GM12891 (cell line): Measurements from ENCODE around the gene RNF141.
A peak's percentile ranks its signal among the peaks of the same experiment; 100 is the strongest.

Experiments used
- DNase-seq: peaks from one replicate; pipeline ENCODE4 v3.0.0; 2011; ENCODE audit warnings: low spot score; ENCODE audit not compliant: insufficient read length
- FAIRE-seq: peaks from 2 replicates; lab custom pipeline; 2011; peaks lifted over from hg19 to GRCh38; lab: Jason Lieb, UNC
- PAX5 ChIP-seq: IDR thresholded peaks from 2 replicates; pipeline ENCODE4 v1.6.1; 2011; ENCODE audit warnings: low read length, moderate library complexity, mild to moderate bottlenecking; ENCODE audit not compliant: insufficient read depth, severe bottlenecking
- POLR2A ChIP-seq: IDR thresholded peaks from 2 replicates; pipeline ENCODE4 v1.6.1; 2011; ENCODE audit warnings: low read depth, low read length, control low read depth
- POLR2AphosphoS5 ChIP-seq: IDR thresholded peaks from 2 replicates; pipeline ENCODE4 v1.6.1; 2011; ENCODE audit warnings: low read depth, low read length, control low read depth
- POU2F2 ChIP-seq: IDR thresholded peaks from 2 replicates; pipeline ENCODE4 v1.6.1; 2011; ENCODE audit warnings: low read depth, mild to moderate bottlenecking, control low read depth, low read length, moderate library complexity
- SPI1 ChIP-seq: IDR thresholded peaks from 2 replicates; pipeline ENCODE4 v1.6.1; 2011; ENCODE audit warnings: low read depth, low read length, control low read depth
- TAF1 ChIP-seq: IDR thresholded peaks from 2 replicates; pipeline ENCODE4 v1.6.1; 2011; ENCODE audit warnings: low read depth, low read length, control low read depth

Gene RNF141

GRCh38 chr11:10493041-10493663, 47.8 kb downstream of the RNF141 start:
- DNase-seq (no peak), FAIRE-seq (no peak)
- TF ChIP-seq POLR2AphosphoS5 = no peak
- TF ChIP-seq POLR2A = no peak
- TF ChIP-seq SPI1 = no peak

- DNase-seq (no peak), FAIRE-seq (no peak)
- TF ChIP-seq POLR2AphosphoS5 (no peak), SPI1 (no peak), PAX5 (no peak), POLR2A (no peak), POU2F2 (no peak), TAF1 (no peak)
These were observed 48.9 kb downstream of the RNF141 start for GRCh38 chr11:10492084-10492483.

- FAIRE-seq = no peak
- DNase-seq = no peak
- TF ChIP-seq TAF1 (no peak), POLR2AphosphoS5 (no peak), SPI1 (no peak), POLR2A (no peak), POU2F2 (no peak), PAX5 (no peak)
These were observed 50.4 kb downstream of the RNF141 start for GRCh38 chr11:10490398-10491241.

- DNase-seq (no peak), FAIRE-seq (peak; percentile 5)
- TF ChIP-seq TAF1 (no peak), POU2F2 (no peak), SPI1 (no peak), POLR2A (no peak)
These were observed 51.0 kb downstream of the RNF141 start for GRCh38 chr11:10490032-10490397.

GRCh38 chr11:10488934-10489691, 51.9 kb downstream of the RNF141 start:
- DNase-seq (no peak), FAIRE-seq (peak; percentile 85)
- TF ChIP-seq SPI1 (peak; percentile 85), POU2F2 (no peak)

GRCh38 chr11:10488121-10488933, 52.7 kb downstream of the RNF141 start:
- TF ChIP-seq SPI1 (no peak), PAX5 (no peak), POU2F2 (no peak), TAF1 (no peak), POLR2A (no peak), POLR2AphosphoS5 (no peak)
- FAIRE-seq (peak; percentile 87), DNase-seq (no peak)

GRCh38 chr11:10487002-10487647, 53.9 kb downstream of the RNF141 start:
- no peak for TF ChIP-seq TAF1
- DNase-seq (no peak), FAIRE-seq (no peak)

- FAIRE-seq (no peak), DNase-seq (no peak)
- TF ChIP-seq TAF1 (no peak), POLR2AphosphoS5 (no peak), SPI1 (no peak)
These were observed 54.7 kb downstream of the RNF141 start for GRCh38 chr11:10486161-10486840.

- DNase-seq = no peak
- no peak for TF ChIP-seq PAX5
- TF ChIP-seq TAF1 = no peak
- no peak for TF ChIP-seq POLR2A
- TF ChIP-seq SPI1 = no peak
- TF ChIP-seq POU2F2 = no peak
- TF ChIP-seq POLR2AphosphoS5 = no peak
- no peak for FAIRE-seq
These were observed 55.3 kb downstream of the RNF141 start for GRCh38 chr11:10485646-10486045.
